Brain pericyte (primary cell): ENCODE data around the gene ARSB.

ENCODE experiments used
- DNase-seq: peaks from one replicate; pipeline ENCODE4 v3.0.0-alpha.2; 2012; ENCODE audit warnings: low read depth, low spot score

ARSB gene

DNA sequence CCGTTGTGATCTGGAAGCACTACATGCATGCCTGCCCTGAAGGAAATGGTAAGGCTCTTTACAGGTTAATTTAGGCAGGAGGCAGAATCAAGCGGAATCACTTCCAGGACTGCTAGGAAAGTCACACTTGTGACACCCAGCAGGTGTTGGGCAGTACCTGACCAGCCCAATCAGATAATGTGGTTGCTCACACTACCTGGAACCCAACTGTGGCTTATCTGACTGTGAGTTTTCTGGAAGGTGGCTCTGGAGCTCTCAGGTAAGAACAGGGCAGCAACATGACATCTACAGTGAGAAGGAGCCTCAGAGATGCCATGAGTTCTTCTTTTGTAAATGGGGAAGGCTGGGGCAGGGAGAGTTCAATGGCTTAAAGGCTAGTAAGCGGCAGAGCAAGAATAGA, 146.4 kb downstream of the ARSB start:
- no peak for DNase-seq

DNA sequence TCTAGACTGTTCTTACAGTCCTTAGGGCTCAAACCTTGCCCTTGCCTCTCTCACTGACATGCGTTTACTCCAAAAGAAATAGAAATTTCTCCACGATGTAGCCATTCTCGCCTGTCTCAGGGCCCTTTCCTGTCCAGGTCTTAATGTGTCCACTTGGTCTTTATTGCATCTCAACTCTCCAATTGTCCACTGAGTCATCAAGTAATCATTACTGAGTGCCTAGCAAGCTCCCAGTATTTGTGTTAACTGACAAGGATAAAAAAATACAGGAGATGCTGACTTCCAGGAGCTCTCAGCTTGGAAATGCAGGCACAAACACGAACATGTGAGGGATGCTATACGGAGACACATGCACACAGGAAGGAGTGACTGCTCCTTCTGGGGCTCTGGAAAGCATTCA, 147.3 kb downstream of the ARSB start:
- no peak for DNase-seq

GRCh38 chr5:78835176-78835575, 149.9 kb downstream of the ARSB start:
- DNase-seq, result no peak

DNA sequence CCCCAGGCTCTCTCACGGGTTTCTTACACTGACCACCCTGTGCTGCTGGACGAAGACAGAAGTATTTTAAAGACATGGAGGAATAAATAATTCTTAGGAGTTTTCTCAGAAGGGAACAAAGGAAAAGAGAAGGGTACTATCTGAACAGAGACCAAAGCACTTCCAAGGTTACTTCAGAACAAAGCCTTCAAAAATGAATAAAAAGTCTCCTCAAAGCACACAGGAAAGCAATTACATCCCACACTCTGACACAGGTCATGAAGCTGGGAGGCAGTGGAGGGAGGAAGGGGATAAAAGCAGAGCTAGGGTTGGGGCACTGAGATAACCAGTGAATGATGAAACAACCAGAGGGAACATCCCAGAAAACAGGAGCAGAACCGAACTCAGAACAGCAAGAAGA, 151.8 kb downstream of the ARSB start:
- no peak for DNase-seq

DNA sequence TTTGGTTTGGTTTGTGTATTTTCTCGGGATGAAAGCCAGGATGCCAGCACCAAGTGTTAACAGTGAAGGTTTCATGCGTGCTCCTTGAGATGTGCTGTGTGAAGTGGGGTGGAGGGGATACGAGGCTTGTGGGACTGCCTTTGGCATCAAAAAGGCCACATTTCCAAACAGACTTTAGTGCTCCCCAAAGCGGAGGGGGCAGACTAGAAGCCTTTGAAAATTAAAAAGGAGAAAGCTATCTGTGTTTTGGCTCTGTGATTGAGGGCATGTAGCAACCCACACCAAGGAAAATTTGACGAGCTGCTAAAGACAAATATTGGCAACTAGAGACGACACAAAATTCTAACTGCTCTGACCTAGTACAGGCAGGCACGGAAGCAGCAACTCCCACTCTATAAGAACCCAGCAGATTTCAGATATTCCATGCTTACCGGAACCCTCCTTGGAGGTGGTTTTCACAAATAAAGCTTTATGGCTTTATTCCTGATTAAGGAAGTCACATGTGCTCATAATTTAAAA, 154.5 kb downstream of the ARSB start:
- DNase-seq, result no peak

- no peak for DNase-seq
Measured at GRCh38 chr5:78829811-78830527, 155.1 kb downstream of the ARSB start.

DNA sequence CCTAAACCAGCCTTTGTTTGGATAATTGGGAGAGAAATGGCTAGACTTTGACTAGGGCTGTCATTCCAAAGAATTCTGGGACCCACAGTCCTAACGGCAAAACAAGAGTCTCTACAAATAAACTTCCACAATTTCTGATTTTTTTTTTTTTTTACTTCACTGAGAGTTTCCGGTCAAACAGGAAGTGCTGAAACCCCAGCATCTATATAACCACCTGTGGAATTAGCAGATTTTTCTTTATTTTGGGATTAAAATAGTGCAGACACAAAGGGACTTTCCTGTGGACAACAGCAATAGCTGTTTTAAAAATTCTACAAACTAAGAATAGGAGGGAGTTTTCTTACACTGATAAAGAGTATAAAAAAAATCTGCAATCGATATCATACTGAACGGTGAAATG, 157.4 kb downstream of the ARSB start:
- DNase-seq, result no peak

- DNase-seq, result no peak
Measured at GRCh38 chr5:78824831-78825281, 160.3 kb downstream of the ARSB start.

DNA sequence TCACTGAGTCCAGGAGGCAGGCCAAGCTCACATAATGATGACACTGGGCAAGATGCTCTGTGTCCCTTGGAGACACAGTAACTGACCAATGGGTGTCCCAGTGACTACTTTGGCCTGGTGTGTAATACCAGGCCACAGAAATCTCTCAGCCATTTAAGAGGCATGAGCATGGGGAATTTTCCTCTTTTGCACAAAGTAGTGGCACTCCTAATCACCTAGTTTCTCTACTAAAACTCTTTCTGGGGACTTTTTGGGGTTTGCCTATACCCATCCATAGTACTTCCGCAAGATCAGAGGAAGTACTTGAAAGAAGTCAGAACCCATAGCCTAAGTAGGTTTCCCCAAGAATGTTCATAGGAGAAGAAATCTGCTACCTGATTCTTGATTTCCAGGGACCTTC, 161.9 kb downstream of the ARSB start:
- DNase-seq, result no peak

DNA sequence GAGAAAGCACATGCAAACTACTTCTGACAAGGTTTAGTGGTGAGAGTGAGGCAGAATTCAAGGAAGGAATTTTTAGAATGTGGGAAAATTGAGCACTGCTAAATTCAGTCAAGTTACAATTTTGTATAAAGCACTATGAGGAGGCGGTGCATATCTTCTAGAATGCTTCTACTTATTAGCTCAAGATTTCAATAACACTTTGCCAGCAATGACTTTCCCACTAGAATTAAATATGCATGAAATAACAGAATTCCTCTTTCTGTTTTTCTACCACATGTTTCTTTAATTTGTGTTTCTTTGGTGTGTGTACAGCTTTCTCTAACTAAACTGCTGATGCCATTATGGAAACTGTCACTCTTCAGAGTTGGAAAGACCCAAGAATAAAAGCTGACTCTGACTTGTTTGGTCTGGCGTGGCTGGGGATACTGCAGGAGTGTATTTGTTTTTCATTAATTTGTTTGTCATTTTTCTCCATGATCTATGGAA, 163.5 kb downstream of the ARSB start:
- DNase-seq, result no peak

GRCh38 chr5:78819707-78820106, 165.4 kb downstream of the ARSB start:
- no peak for DNase-seq

GRCh38 chr5:78819166-78819565, 165.9 kb downstream of the ARSB start:
- no peak for DNase-seq

DNA sequence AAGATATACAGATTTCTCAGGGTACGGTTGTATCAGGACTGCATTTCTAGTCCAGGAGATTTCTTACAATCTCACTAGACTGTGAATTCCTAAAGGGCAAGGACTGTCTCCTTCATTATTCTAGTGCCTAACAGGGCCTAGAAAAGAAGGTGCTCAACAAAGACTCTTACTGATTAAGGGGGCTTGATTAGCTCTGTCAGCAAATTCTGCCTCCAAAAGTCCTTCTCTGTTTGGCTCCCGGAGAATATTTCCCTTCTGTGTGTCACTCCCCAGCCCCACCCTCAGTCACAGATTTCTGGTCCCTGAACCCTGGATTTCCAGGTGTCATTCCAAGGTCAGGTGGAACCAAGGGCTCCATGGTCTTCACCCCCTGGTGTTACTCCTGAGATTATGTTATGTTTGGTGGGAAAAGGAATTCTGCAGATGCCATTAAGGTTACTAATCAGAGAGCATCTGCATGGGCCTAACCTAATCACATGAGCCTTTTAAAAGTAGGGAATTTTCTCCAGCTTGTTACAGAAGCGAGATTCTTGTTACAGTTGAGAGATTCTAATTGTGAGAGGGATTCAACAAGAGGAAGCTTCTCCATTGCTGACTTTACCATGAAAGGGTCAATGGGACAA, 168.9 kb downstream of the ARSB start:
- no peak for DNase-seq

GRCh38 chr5:78813906-78814530, 171.1 kb downstream of the ARSB start:
- no peak for DNase-seq

- no peak for DNase-seq
Measured at GRCh38 chr5:78813286-78813685, 171.8 kb downstream of the ARSB start.

DNA sequence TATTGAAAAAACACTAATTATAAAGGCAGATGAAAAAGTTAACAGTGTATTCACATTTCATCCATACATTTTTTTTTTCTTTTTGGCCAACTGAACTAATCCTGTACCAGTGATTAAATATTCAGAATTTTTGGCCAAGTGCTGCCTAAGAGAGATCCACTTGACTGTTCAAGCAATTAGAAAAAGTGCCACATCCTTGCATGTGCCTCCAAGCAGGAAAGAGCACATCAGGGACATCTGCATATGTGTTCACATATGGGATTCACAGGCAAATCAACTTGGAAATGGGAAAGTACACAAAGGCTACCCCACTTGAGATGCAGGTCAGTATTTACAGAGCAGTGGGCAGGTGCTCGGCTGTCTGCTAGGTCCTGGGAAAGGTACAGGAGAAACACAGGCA, 173.2 kb downstream of the ARSB start:
- DNase-seq, result no peak

GRCh38 chr5:78811121-78811817, 173.8 kb downstream of the ARSB start:
- no peak for DNase-seq

- DNase-seq, result no peak
Measured at GRCh38 chr5:78810098-78810920, 174.8 kb downstream of the ARSB start.

DNA sequence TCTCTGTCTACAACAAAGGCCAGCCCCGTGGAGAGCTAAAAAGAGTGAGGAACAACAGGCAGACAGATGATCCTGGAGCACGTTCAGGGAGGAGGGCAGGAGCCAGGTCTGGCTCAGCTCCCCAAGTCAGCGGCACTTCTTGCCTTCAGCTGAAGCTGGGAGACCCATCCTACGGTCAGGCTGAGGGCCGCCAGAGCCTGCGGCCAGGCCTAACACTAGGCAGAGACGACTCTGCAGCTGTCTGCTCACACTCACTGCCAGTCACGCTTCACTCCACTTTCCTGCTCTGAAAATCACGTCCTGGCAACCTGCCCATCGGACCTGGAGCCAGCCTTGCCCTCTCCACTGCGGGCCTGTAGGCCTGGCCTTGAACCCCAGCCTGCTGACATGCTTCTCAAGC, 175.7 kb downstream of the ARSB start:
- no peak for DNase-seq

- DNase-seq, result no peak
Measured at GRCh38 chr5:78808818-78809217, 176.3 kb downstream of the ARSB start.

DNA sequence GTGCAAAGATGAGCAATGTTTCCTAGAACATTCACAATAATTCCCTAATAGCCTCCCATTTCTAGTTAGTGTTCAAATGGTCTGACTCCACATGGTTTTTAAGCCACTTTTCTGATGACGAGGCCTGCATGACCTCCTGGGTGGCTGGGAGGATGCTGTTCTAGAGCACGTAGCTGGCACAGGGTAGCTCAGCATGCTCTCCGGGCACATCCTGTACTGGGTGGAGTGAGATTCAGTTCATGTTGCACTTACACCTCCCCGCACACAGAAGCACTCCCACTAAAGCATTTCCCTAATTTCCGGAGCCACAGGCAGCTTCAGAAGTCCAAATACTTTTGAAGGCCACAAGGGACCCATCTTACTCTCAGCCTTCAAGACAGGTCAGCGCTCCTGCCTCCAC, 176.7 kb downstream of the ARSB start:
- DNase-seq, result peak; percentile 47
